ENCODE data around the gene MTG1.

Gene MTG1

GRCh38 chr10:133364645-133365431 is 29.1 kb upstream of the MTG1 start:
- no peak for TF ChIP-seq POU6F1 (CRISPR knock-in tag; IDR thresholded peaks at IDR 0.05; ENCODE audit: borderline replicate concordance, low read depth)
- TF ChIP-seq ZNF565 (CRISPR knock-in tag; conservative IDR thresholded peaks at IDR 0.05; ENCODE audit: low read depth) = no peak
- TF ChIP-seq BACH2 (CRISPR knock-in tag; IDR thresholded peaks at IDR 0.05; ENCODE audit: borderline replicate concordance) = no peak
- no peak for TF ChIP-seq PPARA (CRISPR knock-in tag; IDR thresholded peaks at IDR 0.05; ENCODE audit: borderline replicate concordance)
- no peak for TF ChIP-seq SNAI2 (CRISPR knock-in tag; IDR thresholded peaks at IDR 0.05)
- no peak for TF ChIP-seq TOX (CRISPR knock-in tag; IDR thresholded peaks at IDR 0.05; ENCODE audit: borderline replicate concordance)
- TF ChIP-seq ESRRG (CRISPR knock-in tag; IDR thresholded peaks at IDR 0.05) = no peak
- TF ChIP-seq ZFP3 (CRISPR knock-in tag; IDR thresholded peaks at IDR 0.05) = no peak
- no peak for TF ChIP-seq OSR1 (CRISPR knock-in tag; IDR thresholded peaks at IDR 0.05)
- no peak for TF ChIP-seq CSRNP3 (CRISPR knock-in tag; IDR thresholded peaks at IDR 0.05)
- TF ChIP-seq GLIS3 (CRISPR knock-in tag; IDR thresholded peaks at IDR 0.05) = no peak
- ATAC-seq = no peak

GRCh38 chr10:133365461-133366129 is 28.4 kb upstream of the MTG1 start:
- ATAC-seq = no peak
- TF ChIP-seq POU6F1 (CRISPR knock-in tag; IDR thresholded peaks at IDR 0.05; ENCODE audit: borderline replicate concordance, low read depth) (no peak), TOX (CRISPR knock-in tag; IDR thresholded peaks at IDR 0.05; ENCODE audit: borderline replicate concordance) (no peak), ZNF565 (CRISPR knock-in tag; conservative IDR thresholded peaks at IDR 0.05; ENCODE audit: low read depth) (no peak), ZC3H10 (CRISPR knock-in tag; IDR thresholded peaks at IDR 0.05) (no peak), SNAI2 (CRISPR knock-in tag; IDR thresholded peaks at IDR 0.05) (no peak), TSHZ2 (CRISPR knock-in tag; IDR thresholded peaks at IDR 0.05) (no peak), ZFP30 (CRISPR knock-in tag; IDR thresholded peaks at IDR 0.05) (no peak)

- ATAC-seq = no peak
- TF ChIP-seq GLIS3 (CRISPR knock-in tag; IDR thresholded peaks at IDR 0.05) = no peak
- no peak for TF ChIP-seq OSR1 (CRISPR knock-in tag; IDR thresholded peaks at IDR 0.05)
- no peak for TF ChIP-seq POU6F1 (CRISPR knock-in tag; IDR thresholded peaks at IDR 0.05; ENCODE audit: borderline replicate concordance, low read depth)
- no peak for TF ChIP-seq TSHZ2 (CRISPR knock-in tag; IDR thresholded peaks at IDR 0.05)
- TF ChIP-seq CREB5 (CRISPR knock-in tag; IDR thresholded peaks at IDR 0.05; ENCODE audit: low read depth) = no peak
- TF ChIP-seq ZC3H10 (CRISPR knock-in tag; IDR thresholded peaks at IDR 0.05) = no peak
- no peak for TF ChIP-seq CSRNP3 (CRISPR knock-in tag; IDR thresholded peaks at IDR 0.05)
These were observed 27.9 kb upstream of the MTG1 start for GRCh38 chr10:133366130-133366478.

Measured in SK-N-SH treated with all-trans-retinoic acid at 6 μM for 48 hours (cell line).